IMR-90 (cell line): Measurements from ENCODE around the gene SGCA.

Source experiments
- BHLHE40 ChIP-seq: fragments of 150-350 bp; IDR thresholded peaks from 2 replicates; pipeline ENCODE4 v1.6.1; 2016; ENCODE audit warnings: mild to moderate bottlenecking, low read depth, low read length
- CEBPB ChIP-seq: IDR thresholded peaks from 2 replicates; pipeline ENCODE4 v1.6.1; 2012; ENCODE audit warnings: low read depth, low read length, improper control_type of control experiment
- CTCF ChIP-seq: conservative IDR thresholded peaks from 2 replicates; pipeline ENCODE4 v1.5.1; 2012; ENCODE audit warnings: mild to moderate bottlenecking, low read depth, low read length, improper control_type of control experiment
- ELK1 ChIP-seq: fragments of 150-350 bp; IDR thresholded peaks from 2 replicates; pipeline ENCODE4 v1.6.1; 2016; ENCODE audit warnings: low read depth, mild to moderate bottlenecking, low read length, moderate library complexity, borderline replicate concordance
- MAZ ChIP-seq: IDR thresholded peaks from 2 replicates; pipeline ENCODE4 v1.6.1; 2012; ENCODE audit warnings: low read depth, mild to moderate bottlenecking, low read length, improper control_type of control experiment, moderate library complexity, borderline replicate concordance
- MXI1 ChIP-seq: IDR thresholded peaks from 2 replicates; pipeline ENCODE4 v1.6.1; 2012; ENCODE audit warnings: low read depth, mild to moderate bottlenecking, low read length, moderate library complexity, borderline replicate concordance
- POLR2A ChIP-seq: IDR thresholded peaks from 2 replicates; pipeline ENCODE4 v1.6.1; 2012; ENCODE audit warnings: mild to moderate bottlenecking, low read depth, low read length
- RAD21 ChIP-seq: IDR thresholded peaks from 2 replicates; pipeline ENCODE4 v1.6.1; 2012; ENCODE audit warnings: low read length, improper control_type of control experiment
- RCOR1 ChIP-seq: IDR thresholded peaks from 2 replicates; pipeline ENCODE4 v1.6.1; 2012; ENCODE audit warnings: mild to moderate bottlenecking, low read length, improper control_type of control experiment; ENCODE audit not compliant: insufficient replicate concordance
- RFX5 ChIP-seq: IDR thresholded peaks from 2 replicates; pipeline ENCODE4 v1.8.0; 2012; ENCODE audit warnings: low read depth, mild to moderate bottlenecking, low read length, moderate library complexity
- SMC3 ChIP-seq: fragments of 150-350 bp; IDR thresholded peaks from 2 replicates; pipeline ENCODE4 v1.6.1; 2016; ENCODE audit warnings: low read depth, mild to moderate bottlenecking, antibody characterized with exemption, low read length, moderate library complexity
- USF2 ChIP-seq: fragments of 150-350 bp; IDR thresholded peaks from 2 replicates; pipeline ENCODE4 v1.6.1; 2017; ENCODE audit warnings: mild to moderate bottlenecking, antibody characterized with exemption, low read length, low read depth

- TF ChIP-seq MXI1 (peak; percentile 88; the same call in 1 of the 2 replicates), RAD21 (peak; percentile 4; the same call in 1 of the 2 replicates), CTCF (no peak), POLR2A (peak; percentile 87), RFX5 (no peak), SMC3 (no peak; the same call in 1 of the 2 replicates), MAZ (peak; percentile 98), CEBPB (peak; percentile 20; the same call in 1 of the 2 replicates), USF2 (peak; percentile 84), ELK1 (no peak), RCOR1 (peak; percentile 40), BHLHE40 (peak; percentile 5; the same call in 1 of the 2 replicates)
These were observed 43.9 kb downstream of the SGCA start for GRCh38 chr17:50209472-50210239.
